Measurements from ENCODE around the gene GALM. TPM values are rescaled to one million over a fixed set of nuclear protein-coding genes. Genes with fewer than 3 reads are reported as not detected.

The GALM gene
- total and polyA plus RNA-seq, 2 of the 8 experiments (the other 6 are each of a cell fraction or from before 2014, with no cell fraction given): 9.9 to 13.1 TPM

DNA sequence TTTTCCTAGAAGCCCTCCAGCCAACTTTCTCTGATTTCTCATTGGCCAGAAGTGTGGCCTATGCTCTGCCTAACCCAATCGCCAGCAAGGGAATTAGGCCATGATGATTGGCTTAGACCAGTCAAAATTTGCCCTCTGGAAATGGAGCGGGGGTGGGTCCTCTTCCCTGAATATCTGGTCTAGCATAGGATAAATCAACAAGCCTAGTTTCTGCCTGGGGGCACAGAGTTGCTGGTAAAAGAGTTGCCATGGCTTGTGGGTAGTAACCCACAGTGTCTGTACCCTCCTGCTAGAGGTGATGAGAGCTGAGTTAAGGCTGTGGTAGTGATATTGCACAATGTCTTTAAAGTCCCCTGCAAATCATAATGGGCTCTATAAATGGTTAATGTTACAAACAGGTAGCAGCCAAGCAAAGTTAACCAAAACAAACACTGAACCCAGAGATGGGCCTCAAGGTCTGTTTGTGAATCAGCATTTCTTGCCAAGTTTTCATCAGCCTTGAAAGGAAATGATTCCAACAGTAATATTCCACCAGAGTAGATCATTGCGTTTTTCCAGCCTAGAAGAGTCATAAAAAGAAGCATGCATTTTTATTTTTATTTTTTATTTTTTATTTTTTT lies 19.3 kb downstream of the GALM start (continued):
- TF ChIP-seq RAD21 (IDR thresholded peaks at IDR 0.05 in 1 of 2, conservative IDR thresholded peaks at IDR 0.05 in 1 of 2; ENCODE audit: low read depth in 2 of 2, low read length in 2 of 2) (no peak), CBX5 (IDR thresholded peaks at IDR 0.05; ENCODE audit: low read depth, low read length) (no peak), ASH2L (IDR thresholded peaks at IDR 0.05; ENCODE audit: low read length) (no peak), NANOG (IDR thresholded peaks at IDR 0.05; ENCODE audit: insufficient read depth, low read depth, low read length, poor library complexity, severe bottlenecking) (no peak)
